Astrocyte (in vitro differentiated cells and primary cell): Measurements from ENCODE around the gene DOK5.

Source experiments
- EZH2 ChIP-seq: IDR thresholded peaks from 2 replicates; pipeline ENCODE4 v1.6.1; 2012; ENCODE audit warnings: mild to moderate bottlenecking, low read length, inconsistent platforms; ENCODE audit not compliant: insufficient read depth
- TF ChIP-seq, protein P1 (sequence below): IDR thresholded peaks from 2 replicates; pipeline ENCODE4 v1.5.1; 2011; ENCODE audit warnings: low read depth, mild to moderate bottlenecking, inconsistent platforms, low read length, moderate library complexity; ENCODE audit not compliant: insufficient read depth

DNA sequence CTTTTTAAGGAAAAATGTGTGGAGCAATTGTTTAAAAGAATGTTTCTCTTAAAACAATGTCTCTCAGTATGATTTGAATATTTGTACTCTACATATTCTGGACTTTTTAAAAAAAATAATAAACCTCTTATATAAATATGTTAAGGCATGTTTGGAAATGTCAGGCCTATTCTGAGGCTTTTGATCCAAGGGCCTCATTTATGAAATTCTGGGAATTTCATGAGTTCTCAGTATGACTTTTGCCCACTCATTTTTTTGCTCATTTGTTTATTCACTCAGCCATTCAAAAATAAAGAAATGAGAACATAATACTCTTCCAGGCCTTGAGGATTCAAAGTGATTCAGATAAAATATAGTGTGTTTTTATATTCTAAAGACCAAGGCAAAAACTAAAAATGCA is 60.4 kb downstream of the DOK5 start:
- TF ChIP-seq, protein P1, sequence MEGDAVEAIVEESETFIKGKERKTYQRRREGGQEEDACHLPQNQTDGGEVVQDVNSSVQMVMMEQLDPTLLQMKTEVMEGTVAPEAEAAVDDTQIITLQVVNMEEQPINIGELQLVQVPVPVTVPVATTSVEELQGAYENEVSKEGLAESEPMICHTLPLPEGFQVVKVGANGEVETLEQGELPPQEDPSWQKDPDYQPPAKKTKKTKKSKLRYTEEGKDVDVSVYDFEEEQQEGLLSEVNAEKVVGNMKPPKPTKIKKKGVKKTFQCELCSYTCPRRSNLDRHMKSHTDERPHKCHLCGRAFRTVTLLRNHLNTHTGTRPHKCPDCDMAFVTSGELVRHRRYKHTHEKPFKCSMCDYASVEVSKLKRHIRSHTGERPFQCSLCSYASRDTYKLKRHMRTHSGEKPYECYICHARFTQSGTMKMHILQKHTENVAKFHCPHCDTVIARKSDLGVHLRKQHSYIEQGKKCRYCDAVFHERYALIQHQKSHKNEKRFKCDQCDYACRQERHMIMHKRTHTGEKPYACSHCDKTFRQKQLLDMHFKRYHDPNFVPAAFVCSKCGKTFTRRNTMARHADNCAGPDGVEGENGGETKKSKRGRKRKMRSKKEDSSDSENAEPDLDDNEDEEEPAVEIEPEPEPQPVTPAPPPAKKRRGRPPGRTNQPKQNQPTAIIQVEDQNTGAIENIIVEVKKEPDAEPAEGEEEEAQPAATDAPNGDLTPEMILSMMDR = no peak
- TF ChIP-seq EZH2 = no peak
